ENCODE results near the gene ACTG2. TPM values are rescaled to one million over a fixed set of nuclear protein-coding genes. Genes with fewer than 3 reads are reported as not detected.

ACTG2 gene
- total RNA-seq, 1 experiment from 2014 or later, result 1.5 TPM

GRCh38 chr2:73893764-73894474 lies 1.1 kb downstream of the ACTG2 start:
- H2AK5ac ChIP-seq (ENCODE audit: insufficient read length, low read length), result no peak overlapping the region
- no peaks in the 10 kb centered on the region for H3K27me3 ChIP-seq (ENCODE audit: insufficient read depth, low read length)
- H3K14ac ChIP-seq (ENCODE audit: insufficient read depth, low read length), result no peak overlapping the region
- H3T11ph ChIP-seq (ENCODE audit: low read length), result no peak overlapping the region
- H3K9me3 Mint-ChIP-seq, result no peaks in the 10 kb centered on the region
- no peaks in the 10 kb centered on the region for H3K23me2 ChIP-seq (ENCODE audit: insufficient read length, low read depth, low read length, poor library complexity, severe bottlenecking)
- no peak for TF ChIP-seq CTCF (conservative IDR thresholded peaks at IDR 0.05)
- no peak overlapping the region for H3K56ac ChIP-seq (ENCODE audit: insufficient read length, low read depth, low read length)
- no CpG with 5 or more reads among the region's 9 CpGs for WGBS (ENCODE audit: extremely low coverage, insufficient read length, low lambda C conversion rate)
- no peak overlapping the region for H2BK20ac ChIP-seq (ENCODE audit: low read depth, low read length, poor library complexity, severe bottlenecking)
- no peak overlapping the region for H3K4me2 ChIP-seq (ENCODE audit: insufficient read depth, insufficient read length, low read length)
- H3K18ac ChIP-seq (ENCODE audit: insufficient read length, low read depth, low read length), result no peak overlapping the region
- no peak overlapping the region for H2BK120ac ChIP-seq (ENCODE audit: low read depth, low read length, poor library complexity, severe bottlenecking)
- H4K20me1 ChIP-seq (ENCODE audit: control insufficient read depth, insufficient read depth, insufficient read length), result no peaks in the 10 kb centered on the region
- peaks cover 8 to 10% of the 10 kb centered on the region in 2 experiments; a peak in 3 of 4 replicates for H3K4me1 Mint-ChIP-seq
- H3K27ac ChIP-seq (ENCODE audit: insufficient read length, low read depth, low read length), result no peak overlapping the region
- H2AFZ ChIP-seq (ENCODE audit: low read length), result no peak overlapping the region
- peak overlapping the region in 1 of 3 experiments; percentile 61; a peak in 1 of 7 replicates for H3K27ac Mint-ChIP-seq
- H3K9me3 ChIP-seq (ENCODE audit: control insufficient read depth, low read depth, low read length), result no peaks in the 10 kb centered on the region
- no peak overlapping the region for H4K8ac ChIP-seq (replicated peaks; ENCODE audit: insufficient read length, low read depth, low read length)
- no peak overlapping the region for H3K23ac ChIP-seq (ENCODE audit: insufficient read length, low read depth, low read length)
- H4K5ac ChIP-seq (ENCODE audit: insufficient read length, low read depth, low read length), result no peak overlapping the region
- H3K27me3 Mint-ChIP-seq (ENCODE audit: low read depth), result peaks cover 2% of the 10 kb centered on the region; the same call in 1 of the 2 replicates
- H3K36me3 Mint-ChIP-seq (ENCODE audit: insufficient read depth in 1 of 3, low read depth in 3 of 3), result no peaks in the 10 kb centered on the region
- no peak overlapping the region for H2BK15ac ChIP-seq (ENCODE audit: low read depth, low read length)
- no peak for DNase-seq
- H3K79me2 ChIP-seq (ENCODE audit: insufficient read depth, low read length), result no peaks in the 10 kb centered on the region
- H3K79me1 ChIP-seq (ENCODE audit: insufficient read depth, low read depth, low read length, poor library complexity, severe bottlenecking), result no peaks in the 10 kb centered on the region
- H3K4me1 ChIP-seq (ENCODE audit: insufficient read depth, low read length), result no peaks in the 10 kb centered on the region
- H4K91ac ChIP-seq (ENCODE audit: insufficient read length, low read depth, low read length), result no peak overlapping the region
- no peak overlapping the region for H2BK12ac ChIP-seq (ENCODE audit: insufficient read length, low read depth, low read length)
- no peak overlapping the region for H3K9ac ChIP-seq (ENCODE audit: extremely low read depth, insufficient read length, low read length)
- no peak overlapping the region for H3K4ac ChIP-seq (ENCODE audit: low read depth, low read length)
- H2BK5ac ChIP-seq (ENCODE audit: insufficient read length, low read length), result no peak overlapping the region
- H3K4me3 Mint-ChIP-seq, result no peak overlapping the region

Data from H9 (cell line).